ENCODE measurements around the gene PKN3.
"Not testable (repeated sequence)": the region's sequence is repeated elsewhere in the genome, so short reads cannot be mapped to it uniquely, and the experiment has no call there.

Gene PKN3

GRCh38 chr9:128702445-128702948, at the start of gene PKN3:
Gene PKN3 (plus strand): TSS chr9:128702503. CDS start chr9:128702916, 413 bp downstream.
- peak in 46 of 56 donors; percentile 12 to 82 (median 46) for DNase-seq

GRCh38 chr9:128653908-128654307, 48.4 kb upstream of the PKN3 start:
- DNase-seq = no peak

GRCh38 chr9:128654481-128654880, 47.8 kb upstream of the PKN3 start:
- DNase-seq = no peak

GRCh38 chr9:128656416-128657343, 45.6 kb upstream of the PKN3 start, which contains the start of gene DYNC2I2:
Gene DYNC2I2 (minus strand): TSS chr9:128656847. CDS start chr9:128656726, 121 bp downstream.
- DNase-seq = peak in 55 of 56 donors; percentile 52 to 96 (median 89)

GRCh38 chr9:128657344-128657704, 45.0 kb upstream of the PKN3 start:
- no peak for DNase-seq

GRCh38 chr9:128657796-128658195, 44.5 kb upstream of the PKN3 start:
- no peak for DNase-seq

GRCh38 chr9:128666481-128666941, 35.8 kb upstream of the PKN3 start:
- DNase-seq = not testable (repeated sequence)

- DNase-seq = no peak
Measured at GRCh38 chr9:128669786-128670185, 32.5 kb upstream of the PKN3 start.

- no peak for DNase-seq
Measured at GRCh38 chr9:128675382-128675781, 26.9 kb upstream of the PKN3 start.

GRCh38 chr9:128677794-128678193, 24.5 kb upstream of the PKN3 start:
- DNase-seq = no peak

GRCh38 chr9:128683340-128684064, 18.8 kb upstream of the PKN3 start:
- DNase-seq = peak in 5 of 56 donors; percentile 3 to 13 (median 8)

GRCh38 chr9:128684065-128684324, 18.3 kb upstream of the PKN3 start:
- DNase-seq = no peak

GRCh38 chr9:128684325-128685199, 17.7 kb upstream of the PKN3 start:
- peak in 27 of 56 donors; percentile 3 to 54 (median 14) for DNase-seq

- no peak for DNase-seq
Measured at GRCh38 chr9:128685636-128686489, 16.4 kb upstream of the PKN3 start.

- DNase-seq = no peak
Measured at GRCh38 chr9:128687453-128687852, 14.8 kb upstream of the PKN3 start.

GRCh38 chr9:128688501-128689292, 13.6 kb upstream of the PKN3 start, which contains the start of gene SET:
Gene SET (plus strand): TSS chr9:128689222. CDS start chr9:128689583, 361 bp downstream.
- peak in 55 of 56 donors; percentile 52 to 94 (median 85) for DNase-seq

GRCh38 chr9:128689293-128689774, 13.0 kb upstream of the PKN3 start:
- peak in 26 of 56 donors; percentile 16 to 84 (median 66) for DNase-seq

GRCh38 chr9:128689820-128690683, 12.3 kb upstream of the PKN3 start:
- peak in 33 of 56 donors; percentile 7 to 64 (median 37) for DNase-seq
